Left lung (tissue), 14 donors: Measurements from ENCODE around the gene NLRP10. TPM values are rescaled to one million over a fixed set of nuclear protein-coding genes. Genes with fewer than 3 reads are reported as not detected.

Experiments used
- ATAC-seq: fragments of 200-7000 bp; cut with Tn5 transposase; one replicate; pipeline ENCODE4 v1.9.1; 2020; ENCODE audit warnings: moderate library complexity
- DNase-seq, 4 donors: peaks; one replicate each; pipeline ENCODE4 v3.0.0-alpha.2; 2013 to 2020
- H3K27ac ChIP-seq, 2 donors: fragments of 200-600 bp; sonication (generic) in 1 of 2; one replicate each; pipeline versions ENCODE4 v1.5.0 to v1.8.0; 2020 to 2021
- H3K27me3 ChIP-seq, 2 donors: fragments of 200-600 bp; sonication (generic) in 1 of 2; one replicate each; pipeline versions ENCODE4 v1.5.0 to v1.8.0; 2020 to 2021
- H3K36me3 ChIP-seq, 2 donors: fragments of 200-600 bp; sonication (generic) in 1 of 2; one replicate each; pipeline versions ENCODE4 v1.5.0 to v1.8.0; 2020 to 2021
- H3K4me1 ChIP-seq, 2 donors: fragments of 200-600 bp; one replicate each; pipeline ENCODE4 v1.8.0; 2021
- H3K4me3 ChIP-seq, 2 donors: fragments of 200-600 bp; sonication (generic) in 1 of 2; one replicate each; pipeline versions ENCODE4 v1.5.0 to v1.8.0; 2020 to 2021; ENCODE audit warnings: mild to moderate bottlenecking in 1 of 2
- H3K9me3 ChIP-seq, 2 donors: fragments of 200-600 bp; sonication (generic) in 1 of 2; one replicate each; pipeline versions ENCODE4 v1.5.0 to v1.8.0; 2020 to 2021
- CTCF ChIP-seq, 2 donors: fragments of 200-600 bp; sonication (generic) in 1 of 2; IDR thresholded peaks; one replicate each; pipeline versions ENCODE4 v1.5.0 to v1.8.0; 2021; ENCODE audit warnings: antibody characterized with exemption in 2 of 2
- intact Hi-C, 2 donors: fragments of 100-400 bp; cut with DNase I; formaldehyde crosslinking; loops; one replicate each; pipeline versions ENCODE4 v1.11.2 to v1.14.2; 2022
- long read RNA-seq, 12 donors: library from polyadenylated mRNA in 2 of 12; unstranded in 2 of 12; transcript quantifications; one replicate each; pipeline ENCODE4 v2.0.0 and lab custom pipeline, GENCODE V29; 2019 to 2026
- polyA plus RNA-seq, 6 donors: library from polyadenylated mRNA; unstranded; fragments of 120-200 nt; gene quantifications; one replicate each; pipeline ENCODE4 v1.2.1, GENCODE V29; 2013; ENCODE audit not compliant: insufficient read length in 6 of 6
- total RNA-seq, 2 donors: library from RNA; stranded (reverse); fragmentation: NEBNext Ultra II Directional; extraction: Animal tissue kit (Norgen Biotek cat#: 25700); gene quantifications; one replicate each; pipeline ENCODE4 v1.2.1, GENCODE V29; 2021
- donor health status: DM: no; HTN: yes; CAD: no.
- donor health status: DM: no; HTN: no; CAD: no.

Gene NLRP10
- total RNA-seq (not detected), polyA plus RNA-seq (not detected)
- long read RNA-seq, donor 1 = 0 reads
- long read RNA-seq, donor 2 = 0 reads
- long read RNA-seq, donor 3 = 0 reads
- long read RNA-seq, donor 4 = 0 reads
- long read RNA-seq, donor 5 = 0 reads
- long read RNA-seq, donor 6 = 0 reads
- long read RNA-seq, donor 7 = 0 reads
- long read RNA-seq, donor 8 = 0 reads
- long read RNA-seq, donor 9 = 0 reads
- long read RNA-seq, donor 10 = 0 reads
- long read RNA-seq, donor 11 = 0 reads
- long read RNA-seq, donor 12 = 0 reads

- no peaks in the 10 kb centered on the region for H3K36me3 ChIP-seq
- ATAC-seq (no peak), DNase-seq (no peak)
- no peak for TF ChIP-seq CTCF (IDR thresholded peaks at IDR 0.05)
- H3K4me3 ChIP-seq = no peak within 1 kb of the TSS
- H3K27me3 ChIP-seq = peaks cover 0 to 4% of the 10 kb centered on the region in 2 donors
- intact Hi-C loops = no loop called here
- no peaks in the 10 kb centered on the region for H3K4me1 ChIP-seq
- no peaks in the 10 kb centered on the region for H3K9me3 ChIP-seq
- no peak within 1 kb of the TSS for H3K27ac ChIP-seq
Measured at GRCh38 chr11:7965386-7965785, at the start of gene NLRP10. TSS of gene NLRP10 (minus strand) at chr11:7965447. CDS start at chr11:7963495, 1,952 bp downstream.

DNA sequence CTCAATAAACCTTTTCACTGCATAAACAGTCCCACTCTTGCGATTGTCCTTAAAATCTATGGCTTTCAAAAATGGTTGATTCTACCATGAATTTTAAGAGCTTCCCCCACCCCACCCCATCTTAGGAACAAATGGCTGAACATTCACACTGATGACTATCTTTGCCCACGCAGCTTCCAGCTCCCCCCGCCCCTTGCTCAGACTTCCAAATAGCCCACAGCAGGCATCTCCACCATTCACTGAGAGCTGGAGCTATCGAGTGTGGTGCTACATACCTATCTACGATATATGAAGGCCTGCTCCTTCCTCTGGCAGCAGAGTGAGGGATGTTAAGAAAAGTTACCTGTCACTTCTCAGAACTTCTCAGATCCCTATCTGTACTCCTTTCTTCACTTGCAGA, 48.6 kb upstream of the NLRP10 start:
- ATAC-seq (no peak), DNase-seq (no peak)
- Histone ChIP-seq H3K27ac (no peak overlapping the region), H3K4me3 (no peak overlapping the region), H3K4me1 (peaks cover 0 to 4% of the 10 kb centered on the region in 2 donors), H3K36me3 (no peaks in the 10 kb centered on the region), H3K27me3 (peaks cover 15 to 39% of the 10 kb centered on the region in 2 donors), H3K9me3 (no peaks in the 10 kb centered on the region)
- TF ChIP-seq CTCF (IDR thresholded peaks at IDR 0.05) = no peak
- intact Hi-C loops = no loop called here

DNA sequence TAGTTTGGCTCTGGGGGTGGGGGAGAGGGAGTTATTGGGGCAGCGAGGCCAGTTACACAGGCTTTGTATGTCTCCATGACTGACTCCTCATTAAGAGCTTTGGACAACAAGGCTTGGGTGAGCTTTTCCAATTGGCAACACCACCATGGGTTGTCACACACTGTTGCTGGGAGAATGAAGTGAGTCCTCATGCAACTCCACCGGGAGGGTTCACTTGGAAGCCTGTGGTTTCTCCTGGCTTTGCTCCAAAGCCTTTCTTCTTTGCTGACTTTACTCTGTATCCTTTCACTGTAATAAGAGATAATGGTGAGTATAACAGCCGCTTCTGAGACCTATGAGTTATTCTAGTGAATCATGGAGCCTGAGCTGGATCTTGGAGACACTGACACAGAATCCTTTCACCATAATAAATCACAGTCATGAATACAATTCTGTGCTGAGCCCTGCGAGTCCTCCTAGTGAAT, 46.8 kb upstream of the NLRP10 start:
- peak in 1 of 4 donors; percentile 33 for DNase-seq
- peak; percentile 52 for ATAC-seq
- intact Hi-C loops = no loop called here

DNA sequence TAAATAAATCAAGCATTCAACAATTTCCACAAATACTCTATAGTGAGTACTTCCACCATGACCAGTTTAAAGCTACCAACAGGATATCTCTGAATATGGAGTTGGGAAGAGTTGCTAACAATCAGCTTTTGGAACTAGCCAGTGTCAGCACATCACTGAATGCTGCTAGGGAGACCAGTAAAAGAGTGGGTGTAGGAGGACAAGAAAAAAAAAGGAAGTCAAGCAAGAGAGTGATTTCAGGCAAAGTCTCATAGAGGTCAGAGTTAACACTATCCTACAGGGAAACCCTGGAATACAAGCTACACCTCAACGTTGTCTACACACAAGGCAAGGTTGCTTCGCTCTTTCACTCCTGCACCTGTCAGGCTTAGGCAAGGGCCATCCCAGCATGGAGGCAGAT, 46.1 kb upstream of the NLRP10 start:
- intact Hi-C loops = no loop called here
- DNase-seq = no peak
- Histone ChIP-seq H3K4me3 (no peak overlapping the region), H3K27me3 (peaks cover 0 to 17% of the 10 kb centered on the region in 2 donors), H3K9me3 (no peaks in the 10 kb centered on the region), H3K36me3 (no peaks in the 10 kb centered on the region), H3K4me1 (no peaks in the 10 kb centered on the region), H3K27ac (no peak overlapping the region)
- no peak for TF ChIP-seq CTCF (IDR thresholded peaks at IDR 0.05)
- no peak for ATAC-seq

More for the DNA sequence above, 46.8 kb upstream of the NLRP10 start:
- H3K27me3 ChIP-seq = peaks cover 2 to 24% of the 10 kb centered on the region in 2 donors
- no peak overlapping the region for H3K27ac ChIP-seq
- H3K9me3 ChIP-seq = no peaks in the 10 kb centered on the region
- H3K4me1 ChIP-seq = no peaks in the 10 kb centered on the region
- no peaks in the 10 kb centered on the region for H3K36me3 ChIP-seq
- no peak for TF ChIP-seq CTCF (IDR thresholded peaks at IDR 0.05)
- no peak overlapping the region for H3K4me3 ChIP-seq

DNA sequence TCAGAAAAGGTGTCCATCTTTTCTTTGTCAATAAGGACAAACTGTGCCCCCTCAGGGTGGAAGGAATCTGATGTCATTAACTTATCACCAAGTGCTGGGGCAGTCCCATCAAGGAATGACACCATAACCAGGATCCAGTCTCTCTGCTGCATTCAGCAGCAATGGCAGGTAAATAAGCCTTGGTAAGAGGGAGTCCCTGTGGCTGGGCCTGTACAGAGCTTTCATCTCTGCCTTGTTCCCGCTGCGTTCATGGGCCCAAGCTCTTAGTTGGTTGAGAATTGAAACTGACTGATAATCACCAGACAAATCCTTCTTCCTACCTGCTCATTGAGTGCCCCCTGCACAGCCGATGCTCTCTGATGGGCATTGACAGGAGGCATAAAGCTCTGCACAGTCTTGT, 44.6 kb upstream of the NLRP10 start:
- no peaks in the 10 kb centered on the region for H3K9me3 ChIP-seq
- H3K4me3 ChIP-seq = no peak overlapping the region
- ATAC-seq (no peak), DNase-seq (no peak)
- H3K27ac ChIP-seq = no peak overlapping the region
- H3K4me1 ChIP-seq = no peaks in the 10 kb centered on the region
- H3K27me3 ChIP-seq = peaks cover 0 to 4% of the 10 kb centered on the region in 2 donors
- H3K36me3 ChIP-seq = no peaks in the 10 kb centered on the region
- no peak for TF ChIP-seq CTCF (IDR thresholded peaks at IDR 0.05)
- intact Hi-C loops = loop anchor here in 1 of 2 donors (5.0 kb wide), 1 partner anchor 87 kb away; no protein-coding TSS in a partner anchor
